Measurements from ENCODE around the gene RYR2.

- TF ChIP-seq CTCF (IDR thresholded peaks at IDR 0.05), result no peak
- TF ChIP-seq MAX (IDR thresholded peaks at IDR 0.05; ENCODE audit: low read depth), result no peak
- TF ChIP-seq EP300 (IDR thresholded peaks at IDR 0.05; ENCODE audit: borderline replicate concordance in 1 of 2, low read depth in 1 of 2, low read length in 1 of 2), result no peak
- TF ChIP-seq RAD21 (IDR thresholded peaks at IDR 0.05; ENCODE audit: low read length), result 0 out of 2 replicates have a peak, but pooled peaks have one; percentile 3
- no peak for TF ChIP-seq RFX5 (IDR thresholded peaks at IDR 0.05; ENCODE audit: low read length)
- no peak for TF ChIP-seq USF2 (IDR thresholded peaks at IDR 0.05; ENCODE audit: borderline replicate concordance, low read depth, low read length)
- TF ChIP-seq NRF1 (IDR thresholded peaks at IDR 0.05; ENCODE audit: low read depth, low read length), result no peak
Observed at GRCh38 chr1:237261198-237261597, 219.2 kb downstream of the RYR2 start.

All from SK-N-SH (cell line).